NCI-H187 treated with DMSO at 0.1 percent for 48 hours (cell line): Measurements from ENCODE around the gene DONSON.

Experiments
- DNase-seq: peaks from one replicate; lab custom pipeline; 2025; lab: John Stamatoyannopoulos, UW

DONSON gene

GRCh38 chr21:33541105-33541711 lies 47.3 kb downstream of the DONSON start:
- DNase-seq, result no peak

GRCh38 chr21:33540711-33541104 lies 47.8 kb downstream of the DONSON start:
- DNase-seq, result no peak

GRCh38 chr21:33539616-33540015 lies 48.9 kb downstream of the DONSON start:
- DNase-seq, result no peak

- no peak for DNase-seq
Observed at GRCh38 chr21:33537212-33537611, 51.3 kb downstream of the DONSON start.

DNA sequence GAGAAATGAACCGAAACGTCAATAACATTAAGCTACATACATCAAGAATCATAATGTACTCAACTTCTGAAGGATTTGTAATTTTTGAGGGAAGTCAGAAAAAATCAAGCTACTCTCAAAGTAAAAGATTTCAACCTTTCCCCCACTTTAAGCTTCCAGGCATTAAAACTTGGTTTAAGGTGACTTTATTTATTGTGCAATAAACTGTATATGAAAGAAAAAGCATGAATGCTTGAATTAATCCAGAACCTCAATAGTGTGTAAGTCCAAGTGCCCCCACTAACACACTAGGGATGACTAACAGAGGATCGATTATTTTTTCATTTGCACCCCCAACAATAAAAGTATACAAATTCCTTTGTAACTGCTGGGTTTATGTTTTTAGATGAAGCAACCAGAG lies 57.5 kb downstream of the DONSON start:
- no peak for DNase-seq
